Measurements from ENCODE around the gene BRI3BP.
"Not testable (repeated sequence)": the region's sequence is repeated elsewhere in the genome, so short reads cannot be mapped to it uniquely, and the experiment has no call there.

Gene BRI3BP

GRCh38 chr12:125024949-125025563 lies 31.6 kb downstream of the BRI3BP start:
- no peak for DNase-seq

GRCh38 chr12:125025606-125026235 lies 32.3 kb downstream of the BRI3BP start:
- DNase-seq: no peak

- no peak for DNase-seq
These were observed 34.7 kb downstream of the BRI3BP start for GRCh38 chr12:125028106-125028505.

- peak; percentile 29 to 76 for DNase-seq
These were observed 36.4 kb downstream of the BRI3BP start for GRCh38 chr12:125029761-125030358.

- DNase-seq: not testable (repeated sequence)
These were observed 38.0 kb downstream of the BRI3BP start for GRCh38 chr12:125031471-125031870.

GRCh38 chr12:125032466-125033152 lies 39.2 kb downstream of the BRI3BP start:
- no peak for DNase-seq

GRCh38 chr12:125033288-125033687 lies 39.8 kb downstream of the BRI3BP start:
- no peak for DNase-seq

- DNase-seq: no peak
These were observed 45.7 kb downstream of the BRI3BP start for GRCh38 chr12:125038976-125039625.

- no peak for DNase-seq
These were observed 55.6 kb downstream of the BRI3BP start for GRCh38 chr12:125049093-125049458.

- no peak for DNase-seq
These were observed 57.0 kb downstream of the BRI3BP start for GRCh38 chr12:125050446-125050845.

GRCh38 chr12:125050868-125051267 lies 57.4 kb downstream of the BRI3BP start:
- no peak for DNase-seq

GRCh38 chr12:125053821-125054220 lies 60.4 kb downstream of the BRI3BP start:
- no peak for DNase-seq

- DNase-seq: no peak
These were observed 62.1 kb downstream of the BRI3BP start for GRCh38 chr12:125055591-125055990.

GRCh38 chr12:125056306-125056705 lies 62.9 kb downstream of the BRI3BP start:
- no peak for DNase-seq

- no peak for DNase-seq
These were observed 64.3 kb downstream of the BRI3BP start for GRCh38 chr12:125057708-125058107.

- DNase-seq: no peak
These were observed 67.8 kb downstream of the BRI3BP start for GRCh38 chr12:125061229-125061628.

GRCh38 chr12:125063522-125063921 lies 70.1 kb downstream of the BRI3BP start:
- DNase-seq: not testable (repeated sequence)

- no peak for DNase-seq
These were observed 71.0 kb downstream of the BRI3BP start for GRCh38 chr12:125064492-125064891.

GRCh38 chr12:125065021-125065918 lies 71.8 kb downstream of the BRI3BP start, which contains the start of gene AACS:
Gene AACS, plus strand, starts transcription at chr12:125065435. Its CDS starts 150 bp downstream, at chr12:125065585.
- DNase-seq: peak; percentile 57 to 69

GRCh38 chr12:125065919-125066570 lies 72.6 kb downstream of the BRI3BP start:
- no peak for DNase-seq

GRCh38 chr12:125068391-125068790 lies 74.9 kb downstream of the BRI3BP start:
- no peak for DNase-seq

GRCh38 chr12:125069616-125070015 lies 76.2 kb downstream of the BRI3BP start:
- DNase-seq: no peak

Measured in NCI-H524 (cell line).